Activated CD4-positive, CD25-positive, alpha-beta regulatory T cell treated with anti-CD3 and anti-CD28 coated beads, Interleukin-2, amount 50 U/mL, for 72 hours (primary cell): Measurements from ENCODE around the gene AARSD1.
A peak's percentile ranks its signal among the peaks of the same experiment; 100 is the strongest.
"Not testable (repeated sequence)": the region's sequence is repeated elsewhere in the genome, so short reads cannot be mapped to it uniquely, and the experiment has no call there.

Source experiments
- DNase-seq: peaks from one replicate; pipeline ENCODE4 v3.0.0; 2021

AARSD1 gene, protein sequence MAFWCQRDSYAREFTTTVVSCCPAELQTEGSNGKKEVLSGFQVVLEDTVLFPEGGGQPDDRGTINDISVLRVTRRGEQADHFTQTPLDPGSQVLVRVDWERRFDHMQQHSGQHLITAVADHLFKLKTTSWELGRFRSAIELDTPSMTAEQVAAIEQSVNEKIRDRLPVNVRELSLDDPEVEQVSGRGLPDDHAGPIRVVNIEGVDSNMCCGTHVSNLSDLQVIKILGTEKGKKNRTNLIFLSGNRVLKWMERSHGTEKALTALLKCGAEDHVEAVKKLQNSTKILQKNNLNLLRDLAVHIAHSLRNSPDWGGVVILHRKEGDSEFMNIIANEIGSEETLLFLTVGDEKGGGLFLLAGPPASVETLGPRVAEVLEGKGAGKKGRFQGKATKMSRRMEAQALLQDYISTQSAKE

GRCh38 chr17:42964161-42964932 is at the start of gene AARSD1:
AARSD1 (minus strand) TSS chr17:42964454; CDS start chr17:42964440, 14 bp downstream.
- peak; percentile 87 for DNase-seq

GRCh38 chr17:43013296-43013695 is 49.0 kb upstream of the AARSD1 start:
- no peak for DNase-seq

DNA sequence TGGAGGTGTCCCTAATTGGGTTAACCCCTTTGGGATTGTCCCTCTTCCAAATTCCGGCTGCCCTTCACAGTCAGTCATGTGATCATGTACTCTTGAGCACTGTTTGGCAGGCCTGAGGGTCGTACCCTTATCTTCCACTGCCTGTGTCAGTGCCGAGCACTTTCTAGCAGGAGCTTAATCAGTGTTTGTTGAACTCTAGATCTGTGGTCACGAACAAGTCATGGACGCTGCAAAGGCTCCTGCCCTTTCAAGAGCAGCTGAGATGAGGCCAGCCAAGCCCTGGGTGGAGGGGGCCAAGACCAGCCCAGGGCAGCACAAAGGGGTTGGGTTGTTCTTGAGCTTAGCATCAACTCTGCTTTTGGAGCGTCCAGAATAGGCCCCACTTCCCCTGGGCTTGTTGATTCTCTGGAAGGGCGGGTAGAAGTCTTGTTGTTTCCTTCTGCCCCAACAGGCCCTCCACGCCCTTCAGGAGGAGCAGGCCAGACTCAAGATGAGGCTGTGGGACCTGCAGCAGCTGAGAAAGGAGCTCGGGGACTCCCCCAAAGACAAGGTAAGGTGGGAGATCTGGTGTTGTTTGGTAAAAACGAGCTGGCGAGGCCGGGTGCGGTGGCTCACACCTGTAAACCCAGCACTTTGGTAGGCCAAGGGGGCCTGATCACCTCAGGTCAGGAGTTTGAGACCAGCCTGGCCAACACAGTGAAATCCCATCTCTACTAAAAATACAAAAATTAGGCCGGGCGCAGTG is 47.6 kb upstream of the AARSD1 start:
- DNase-seq = no peak

GRCh38 chr17:43010667-43011308 is 46.5 kb upstream of the AARSD1 start:
- DNase-seq = no peak

DNA sequence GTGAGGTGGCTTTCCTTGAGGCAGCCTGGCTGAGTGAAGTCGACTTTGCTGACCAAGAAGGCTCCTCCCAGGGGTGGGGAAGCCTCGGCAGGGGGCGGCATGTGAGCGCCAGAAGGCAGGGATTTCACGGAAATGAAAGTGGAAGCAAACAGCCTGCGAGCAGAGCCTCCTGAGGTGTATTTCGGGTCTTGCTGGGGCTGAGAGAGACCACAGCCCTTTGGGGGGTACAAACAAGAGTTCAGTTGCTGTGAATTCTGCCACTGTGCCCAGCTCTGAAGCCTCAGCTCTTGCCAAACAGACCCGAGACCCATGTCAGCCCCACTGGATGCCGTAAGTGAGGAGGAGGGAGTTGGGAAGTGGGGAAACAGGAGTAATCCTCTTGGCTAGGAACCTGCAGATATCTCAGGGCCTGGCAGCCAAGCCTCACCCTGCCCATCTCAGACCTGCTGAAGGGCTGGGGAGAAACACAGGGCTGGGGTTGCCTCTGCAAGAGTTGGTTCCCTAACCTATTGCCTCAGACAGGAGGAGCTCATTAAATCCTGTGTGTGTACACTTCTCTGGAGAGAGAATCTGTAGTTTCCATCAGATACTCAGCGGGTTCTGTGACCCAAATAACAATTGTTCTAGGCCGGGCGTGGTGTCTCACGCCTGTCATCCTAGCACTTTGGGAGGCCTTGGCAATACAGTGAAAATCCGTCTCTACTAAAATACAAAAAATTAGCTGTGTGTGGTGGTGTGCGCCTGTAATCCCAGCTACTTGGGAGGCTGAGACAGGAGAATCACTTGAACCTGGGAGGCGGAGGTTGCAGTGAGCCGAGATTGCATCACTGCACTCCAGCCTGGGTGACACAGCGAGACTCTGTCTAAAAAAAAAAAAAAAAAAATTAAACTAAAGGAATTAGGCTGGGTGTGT is 42.6 kb upstream of the AARSD1 start, which contains the start of gene IFI35:
TSS of gene IFI35 (plus strand) at position 146 of the 913 bp plus-strand sequence. CDS start at position 310, 164 bp downstream.
- peak; percentile 77 for DNase-seq

GRCh38 chr17:43003542-43004172 is 39.4 kb upstream of the AARSD1 start:
- no peak for DNase-seq

DNA sequence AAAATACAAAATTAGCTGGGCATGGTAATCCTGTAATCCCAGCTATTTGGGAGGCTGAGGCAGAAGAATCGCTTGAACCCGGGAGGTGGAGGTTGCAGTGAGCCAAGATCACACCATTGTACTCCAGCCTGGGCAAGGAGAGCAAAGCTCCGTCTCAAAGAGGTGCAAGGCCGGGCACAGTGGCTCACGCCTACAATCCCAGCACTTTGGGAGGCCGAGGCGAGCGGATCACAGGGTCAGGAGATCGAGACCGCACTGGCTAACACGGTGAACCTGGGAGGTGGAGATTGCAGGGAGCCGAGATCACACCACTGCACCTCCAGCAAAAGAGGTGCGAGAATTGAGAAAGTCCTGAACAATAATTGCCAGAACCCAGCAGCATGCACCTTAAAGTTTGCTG is 36.6 kb upstream of the AARSD1 start:
- not testable (repeated sequence) for DNase-seq

GRCh38 chr17:42999003-42999525 is 34.8 kb upstream of the AARSD1 start:
- DNase-seq = no peak

DNA sequence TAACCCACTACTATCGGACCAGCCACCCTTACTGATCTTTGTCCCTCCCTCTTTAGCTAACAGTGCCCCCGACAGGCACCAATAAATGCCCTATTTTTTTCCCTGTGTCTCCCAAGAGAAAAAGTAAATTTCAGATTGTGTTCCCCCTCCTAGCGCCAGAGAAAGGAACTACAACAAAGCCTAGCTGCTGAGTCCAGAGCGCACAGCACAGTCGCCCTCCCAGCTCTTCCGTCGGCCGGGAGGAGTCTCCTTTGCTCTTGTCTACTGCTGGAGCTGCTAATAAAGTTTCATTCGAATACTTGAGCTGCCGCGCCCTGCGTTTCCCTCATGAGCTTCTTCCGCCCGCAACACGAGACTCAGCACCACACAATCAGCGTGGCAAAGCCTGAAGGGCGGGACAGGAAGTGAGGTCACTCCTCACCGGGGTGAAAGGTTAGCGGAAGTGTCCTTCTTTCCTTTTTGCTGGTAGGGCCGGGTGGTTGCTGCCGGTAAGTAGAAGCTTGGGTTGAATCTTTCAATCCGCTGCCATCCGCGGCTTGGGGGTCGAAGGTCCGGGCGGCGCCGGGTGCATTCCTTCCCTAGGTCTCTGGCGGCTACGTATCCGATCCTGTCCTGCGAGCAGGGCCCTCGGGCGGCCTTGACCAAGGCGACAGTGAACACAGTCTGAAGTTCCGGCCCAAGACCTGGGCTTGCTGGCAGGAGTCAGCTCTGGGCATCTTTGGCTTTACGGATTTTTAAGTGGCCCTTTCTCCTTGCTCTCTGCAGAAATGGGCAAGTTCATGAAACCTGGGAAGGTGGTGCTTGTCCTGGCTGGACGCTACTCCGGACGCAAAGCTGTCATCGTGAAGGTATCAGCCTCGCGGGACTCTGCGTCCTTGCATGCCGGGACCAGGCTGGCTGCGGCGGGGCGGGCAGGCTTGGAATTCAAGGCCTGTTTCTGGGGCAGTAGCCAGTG is 34.0 kb upstream of the AARSD1 start, which contains the start of gene RPL27:
TSS of gene RPL27 (plus strand) at position 436 of the 955 bp plus-strand sequence. CDS start at position 768, 332 bp downstream.
- peak; percentile 92 for DNase-seq

- DNase-seq = no peak
These were observed 33.2 kb upstream of the AARSD1 start for GRCh38 chr17:42997390-42997983.

- DNase-seq = not testable (repeated sequence)
These were observed 29.7 kb upstream of the AARSD1 start for GRCh38 chr17:42993913-42994312.

DNA sequence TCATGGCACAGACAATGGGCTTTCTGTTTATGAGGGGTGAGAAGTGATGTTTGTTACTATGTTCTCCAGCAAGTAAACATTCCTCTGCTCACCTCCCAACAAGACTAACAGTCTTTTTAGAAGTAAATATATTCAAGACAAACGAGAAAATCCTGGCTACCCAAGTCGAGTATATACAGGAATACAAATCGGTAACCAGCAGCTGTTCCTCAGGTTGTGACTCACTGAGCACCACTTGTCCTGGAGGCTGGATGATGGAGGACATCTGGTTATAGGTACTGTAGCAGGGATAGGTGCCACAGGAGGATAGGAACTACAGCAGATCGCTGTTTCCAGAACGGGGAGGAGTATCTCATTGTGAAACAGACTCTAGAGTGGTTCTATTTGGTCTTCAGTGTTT is 28.6 kb upstream of the AARSD1 start:
- DNase-seq = no peak

- DNase-seq = no peak
These were observed 27.2 kb upstream of the AARSD1 start for GRCh38 chr17:42991471-42991870.

DNA sequence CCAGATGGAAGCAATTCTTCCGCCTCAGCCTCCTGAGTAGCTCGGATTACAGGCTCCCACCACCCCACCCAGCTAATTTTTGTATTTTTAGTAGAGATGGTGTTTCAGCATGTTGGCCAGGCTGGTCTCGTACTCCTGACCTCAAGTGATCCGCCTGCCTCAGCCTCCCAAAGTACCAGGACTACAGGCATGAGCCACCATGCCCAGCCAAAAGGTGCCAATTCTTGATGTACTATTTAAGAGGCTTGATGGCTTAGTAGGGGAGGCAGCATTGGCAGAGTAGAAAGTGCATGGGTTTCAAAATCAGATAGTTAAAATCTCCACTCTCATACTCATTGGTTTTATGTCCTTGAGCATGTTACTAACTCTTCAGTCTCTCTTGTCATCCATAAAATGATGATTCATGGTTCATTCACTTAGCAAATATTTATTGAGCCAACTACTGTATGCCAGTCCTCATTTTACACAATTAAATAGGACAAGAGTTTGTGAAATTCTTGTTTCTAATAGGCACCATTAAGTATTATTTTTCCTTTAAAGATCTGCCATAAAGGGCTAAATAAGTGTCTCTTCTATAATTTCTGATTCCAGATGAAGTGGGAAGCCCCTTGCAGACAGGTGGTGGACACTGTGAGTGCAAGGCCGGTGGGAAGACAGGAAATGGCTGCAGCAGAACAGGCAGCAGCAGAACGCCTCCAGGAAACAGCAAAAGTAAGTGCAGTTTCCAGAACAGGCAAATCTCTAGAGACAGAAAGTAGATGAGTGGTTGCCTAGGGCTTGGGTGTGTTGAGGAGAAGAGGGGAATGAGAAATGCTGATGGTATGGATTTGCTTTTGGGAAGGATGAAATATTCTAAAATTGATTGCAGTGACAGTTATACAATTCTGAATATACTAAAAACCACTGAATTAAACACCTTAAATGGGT is 25.7 kb upstream of the AARSD1 start:
- no peak for DNase-seq

- DNase-seq = no peak
These were observed 24.9 kb upstream of the AARSD1 start for GRCh38 chr17:42989141-42989540.

DNA sequence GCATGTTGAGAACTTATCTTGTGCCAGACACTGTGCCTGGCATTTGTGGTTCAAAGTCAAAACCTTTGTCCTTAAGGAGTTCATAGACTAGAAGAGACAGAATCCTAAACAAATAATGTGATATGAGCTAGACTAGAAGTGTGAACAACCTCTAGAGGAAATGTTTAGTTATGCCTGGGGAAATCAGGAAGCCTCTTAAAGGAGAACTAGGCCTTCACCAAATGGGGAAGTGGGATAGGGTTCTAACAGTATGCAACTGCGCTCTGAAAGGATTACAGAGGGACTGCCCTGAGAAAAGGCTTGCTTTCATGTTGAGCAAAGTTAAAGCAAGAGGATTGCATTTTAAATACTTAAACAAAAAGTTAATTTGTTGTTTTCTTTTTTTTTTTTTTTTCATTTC is 21.0 kb upstream of the AARSD1 start:
- no peak for DNase-seq

- no peak for DNase-seq
These were observed 18.0 kb upstream of the AARSD1 start for GRCh38 chr17:42982266-42982665.
